ENCODE results near the gene LEMD2. TPM values are rescaled to one million over a fixed set of nuclear protein-coding genes. Genes with fewer than 3 reads are reported as not detected.

Gene LEMD2
- total RNA-seq, 4 donors from 2014 or later: 50.0 to 76.6 (median 64.6) TPM

DNA sequence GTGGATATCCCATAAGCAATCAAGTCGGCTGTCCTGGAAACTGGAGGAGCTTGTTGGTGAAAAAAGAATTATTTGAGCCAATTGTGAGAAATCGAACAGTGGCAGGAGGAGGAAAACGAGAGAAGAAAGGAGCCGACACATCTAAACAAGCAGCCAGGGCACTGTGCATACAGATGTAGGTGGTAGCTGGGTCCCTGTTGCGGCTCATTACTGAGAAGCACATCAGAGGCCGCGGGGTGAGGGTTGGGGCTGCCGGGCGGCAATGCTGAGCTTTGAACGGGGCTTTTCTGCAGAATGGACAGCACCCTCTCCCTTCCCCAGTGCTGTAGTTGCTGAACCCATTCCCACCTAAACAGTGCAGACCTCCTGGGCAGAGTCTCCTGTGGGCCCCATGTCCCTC, 4.1 kb upstream of the LEMD2 start:
- no peak overlapping the region for H3K27ac ChIP-seq
- no peaks in the 10 kb centered on the region for H3K9me3 ChIP-seq
- H3K4me1 ChIP-seq: peaks cover under 1 to 5% of the 10 kb centered on the region in 2 donors
- TF ChIP-seq, protein P1, sequence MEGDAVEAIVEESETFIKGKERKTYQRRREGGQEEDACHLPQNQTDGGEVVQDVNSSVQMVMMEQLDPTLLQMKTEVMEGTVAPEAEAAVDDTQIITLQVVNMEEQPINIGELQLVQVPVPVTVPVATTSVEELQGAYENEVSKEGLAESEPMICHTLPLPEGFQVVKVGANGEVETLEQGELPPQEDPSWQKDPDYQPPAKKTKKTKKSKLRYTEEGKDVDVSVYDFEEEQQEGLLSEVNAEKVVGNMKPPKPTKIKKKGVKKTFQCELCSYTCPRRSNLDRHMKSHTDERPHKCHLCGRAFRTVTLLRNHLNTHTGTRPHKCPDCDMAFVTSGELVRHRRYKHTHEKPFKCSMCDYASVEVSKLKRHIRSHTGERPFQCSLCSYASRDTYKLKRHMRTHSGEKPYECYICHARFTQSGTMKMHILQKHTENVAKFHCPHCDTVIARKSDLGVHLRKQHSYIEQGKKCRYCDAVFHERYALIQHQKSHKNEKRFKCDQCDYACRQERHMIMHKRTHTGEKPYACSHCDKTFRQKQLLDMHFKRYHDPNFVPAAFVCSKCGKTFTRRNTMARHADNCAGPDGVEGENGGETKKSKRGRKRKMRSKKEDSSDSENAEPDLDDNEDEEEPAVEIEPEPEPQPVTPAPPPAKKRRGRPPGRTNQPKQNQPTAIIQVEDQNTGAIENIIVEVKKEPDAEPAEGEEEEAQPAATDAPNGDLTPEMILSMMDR (IDR thresholded peaks at IDR 0.05): no peak
- no peak for TF ChIP-seq POLR2A (IDR thresholded peaks at IDR 0.05)
- 45 to 51% methylated on average over 10 of the region's 10 CpGs for WGBS, 2 donors
- intact Hi-C loops (cut with DNase I): no loop called here
- H3K36me3 ChIP-seq: no peaks in the 10 kb centered on the region
- no peaks in the 10 kb centered on the region for H3K27me3 ChIP-seq
- no peak for DNase-seq
- H3K4me3 ChIP-seq (replicated peaks in 1 of 3): no peak overlapping the region

DNA sequence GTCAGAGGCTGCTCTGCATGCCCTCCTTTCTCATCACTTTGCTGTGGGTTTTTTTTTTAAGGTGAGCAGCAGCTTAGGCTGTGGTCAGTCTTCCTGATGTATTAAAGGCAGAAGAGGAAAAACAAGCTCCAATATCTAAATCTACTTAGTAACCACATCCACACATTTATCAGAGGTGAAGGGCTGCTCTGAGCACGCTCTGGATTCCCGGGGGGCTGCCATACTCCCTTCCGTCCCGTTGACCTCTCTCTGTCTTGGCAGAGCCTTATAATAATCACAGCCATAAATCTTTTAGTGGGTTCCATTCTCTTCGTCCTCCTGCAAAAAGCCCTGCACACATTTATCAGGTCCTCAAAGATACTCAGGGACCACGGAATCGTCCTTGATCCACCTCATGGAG, 2.7 kb upstream of the LEMD2 start:
- Histone ChIP-seq H3K27me3 (no peaks in the 10 kb centered on the region), H3K27ac (no peak overlapping the region), H3K4me1 (peaks cover 14 to 19% of the 10 kb centered on the region in 2 donors), H3K9me3 (no peaks in the 10 kb centered on the region), H3K4me3 (replicated peaks in 1 of 3) (no peak overlapping the region), H3K36me3 (no peaks in the 10 kb centered on the region)
- no peak for DNase-seq
- intact Hi-C loops (cut with DNase I): no loop called here
- 74 to 77% methylated on average over 7 of the region's 7 CpGs for WGBS, 2 donors
- TF ChIP-seq POLR2A (IDR thresholded peaks at IDR 0.05): no peak
- TF ChIP-seq, protein P1 (IDR thresholded peaks at IDR 0.05): no peak

DNA sequence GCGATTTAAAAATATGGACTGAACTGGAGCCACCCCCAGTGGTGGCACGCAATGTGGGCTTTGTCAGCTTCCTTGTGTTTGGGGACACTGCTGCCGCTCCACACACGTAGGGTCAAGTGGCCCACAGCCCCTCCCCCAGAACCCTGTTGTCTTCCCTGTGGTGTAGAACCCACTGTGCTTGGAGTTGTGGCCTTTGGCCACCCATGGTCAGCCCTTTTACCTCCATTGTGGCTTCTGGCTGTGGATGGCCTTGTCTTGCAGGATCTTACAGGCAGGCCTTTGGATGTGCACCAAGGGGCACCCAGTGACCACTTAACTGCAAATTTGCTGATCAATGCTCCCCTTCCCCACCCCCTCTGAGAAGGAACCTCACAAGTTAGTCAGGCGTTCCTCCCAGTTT, 2.0 kb upstream of the LEMD2 start:
- 91 to 94% methylated on average over 5 of the region's 5 CpGs for WGBS, 2 donors
- TF ChIP-seq POLR2A (IDR thresholded peaks at IDR 0.05): no peak
- TF ChIP-seq, protein P1 (IDR thresholded peaks at IDR 0.05): no peak
- intact Hi-C loops (cut with DNase I): no loop called here

DNA sequence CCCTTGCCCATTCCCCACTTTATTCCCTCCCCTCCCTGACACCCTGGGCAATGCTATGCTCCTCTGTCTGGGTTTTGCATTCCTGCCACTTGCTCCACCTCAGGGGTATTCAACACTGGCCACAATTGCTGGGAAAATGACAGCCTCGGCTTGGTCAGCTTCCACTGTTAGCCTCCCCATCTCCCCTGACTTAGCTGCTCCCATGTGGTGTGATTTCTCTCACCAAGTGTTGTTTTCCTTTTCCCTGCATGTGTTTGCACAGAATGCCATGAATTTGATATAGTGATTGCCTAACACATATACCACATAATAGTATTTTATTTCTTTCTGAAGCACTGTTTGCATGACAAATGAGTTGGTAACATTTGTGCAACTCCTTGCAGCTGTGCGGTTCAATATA, 1.4 kb upstream of the LEMD2 start:
- intact Hi-C loops (cut with DNase I): no loop called here
- H3K4me3 ChIP-seq (replicated peaks in 1 of 3): no peak overlapping the region
- WGBS, 2 donors: 69 to 75% methylated on average over 2 of the region's 2 CpGs

More for the DNA sequence above, 2.0 kb upstream of the LEMD2 start:
- H3K4me1 ChIP-seq: peaks cover 22 to 26% of the 10 kb centered on the region in 2 donors
- H3K36me3 ChIP-seq: peaks cover 0 to 5% of the 10 kb centered on the region in 2 donors
- H3K27me3 ChIP-seq: no peaks in the 10 kb centered on the region
- no peak overlapping the region for H3K4me3 ChIP-seq (replicated peaks in 1 of 3)
- no peak overlapping the region for H3K27ac ChIP-seq
- DNase-seq: no peak
- no peaks in the 10 kb centered on the region for H3K9me3 ChIP-seq

DNA sequence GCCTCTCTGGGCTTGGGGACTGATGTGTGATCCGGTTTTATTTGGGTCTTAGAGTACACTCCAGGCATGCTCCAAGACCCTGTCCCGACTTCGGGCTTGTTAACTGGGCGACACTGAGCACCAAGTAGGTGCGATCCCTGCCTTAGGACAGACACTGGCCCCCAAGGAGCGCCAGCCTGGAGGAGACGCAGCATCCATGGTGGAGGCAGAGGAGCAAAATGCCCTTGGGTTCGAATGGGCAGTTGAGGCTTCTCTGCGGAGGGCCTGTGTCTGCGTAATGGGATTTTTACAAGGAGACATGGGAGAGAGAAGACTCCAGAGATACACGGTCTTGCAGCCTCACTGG, 593 bp upstream of the LEMD2 start:
- peaks cover 0 to 6% of the 10 kb centered on the region in 2 donors for H3K36me3 ChIP-seq
- 91 to 93% methylated on average over 11 of the region's 11 CpGs for WGBS, 2 donors
- no peaks in the 10 kb centered on the region for H3K9me3 ChIP-seq
- H3K27me3 ChIP-seq: no peaks in the 10 kb centered on the region
- intact Hi-C loops (cut with DNase I): no loop called here
- H3K4me3 ChIP-seq (replicated peaks in 1 of 3): no peak overlapping the region
- TF ChIP-seq POLR2A (IDR thresholded peaks at IDR 0.05): no peak
- TF ChIP-seq, protein P1 (IDR thresholded peaks at IDR 0.05): no peak
- DNase-seq: no peak
- H3K27ac ChIP-seq: no peak overlapping the region
- peaks cover 29 to 36% of the 10 kb centered on the region in 2 donors for H3K4me1 ChIP-seq

More for the DNA sequence above, 1.4 kb upstream of the LEMD2 start:
- TF ChIP-seq, protein P1 (IDR thresholded peaks at IDR 0.05): no peak
- TF ChIP-seq POLR2A (IDR thresholded peaks at IDR 0.05): no peak
- no peak for DNase-seq
- Histone ChIP-seq H3K9me3 (no peaks in the 10 kb centered on the region), H3K27ac (no peak overlapping the region), H3K4me1 (peaks cover 27 to 31% of the 10 kb centered on the region in 2 donors), H3K27me3 (no peaks in the 10 kb centered on the region), H3K36me3 (peaks cover 0 to 5% of the 10 kb centered on the region in 2 donors)

Data from thyroid gland (tissue), 4 donors.